Keratinocyte (primary cell): ENCODE data around the gene GOLGA7B. TPM values are rescaled to one million over a fixed set of nuclear protein-coding genes. Genes with fewer than 3 reads are reported as not detected.
"Not testable (repeated sequence)": the region's sequence is repeated elsewhere in the genome, so short reads cannot be mapped to it uniquely, and the experiment has no call there.

Experiments used
- DNase-seq: peaks from one replicate; pipeline ENCODE4 v3.0.0-alpha.2; 2011; ENCODE audit warnings: low read depth, missing footprints, low spot score
- FAIRE-seq: peaks from 2 replicates; lab custom pipeline; 2011; peaks lifted over from hg19 to GRCh38; lab: Jason Lieb, UNC
- H2AFZ ChIP-seq: 2 replicates; pipeline ENCODE4 v1.6.0; 2012; ENCODE audit warnings: low read length, control low read depth, inconsistent platforms; ENCODE audit not compliant: control insufficient read depth
- H3K27ac ChIP-seq: 2 replicates; pipeline ENCODE4 v1.5.1; 2011; ENCODE audit warnings: low read length; ENCODE audit not compliant: control insufficient read depth, insufficient read depth
- H3K27me3 ChIP-seq: 3 replicates; pipeline ENCODE4 v1.6.0; 2011; ENCODE audit warnings: low read length; ENCODE audit not compliant: control insufficient read depth, insufficient read depth; ENCODE audit errors: extremely low read depth
- H3K36me3 ChIP-seq, 2 experiments: 2 replicates in 1 of 2; 3 replicates in 1 of 2; pipeline ENCODE4 v1.5.1; 2011; ENCODE audit warnings: low read length in 2 of 2, mild to moderate bottlenecking in 1 of 2; ENCODE audit not compliant: control insufficient read depth in 2 of 2, insufficient read depth in 2 of 2; ENCODE audit errors: extremely low read depth in 1 of 2
- H3K4me1 ChIP-seq: 3 replicates; pipeline ENCODE4 v1.5.1; 2011; ENCODE audit warnings: low read length; ENCODE audit not compliant: control insufficient read depth, insufficient read depth; ENCODE audit errors: extremely low read depth
- H3K4me2 ChIP-seq: 3 replicates; pipeline ENCODE4 v1.6.0; 2011; ENCODE audit warnings: low read depth, low read length; ENCODE audit not compliant: control insufficient read depth, insufficient read depth; ENCODE audit errors: extremely low read depth
- H3K4me3 ChIP-seq, 3 experiments: fragments of 200-600 bp in 1 of 3; sonication (generic) in 1 of 3; 2 replicates in 2 of 3; 3 replicates in 1 of 3; pipeline ENCODE4 v1.5.1; 2011 to 2016; ENCODE audit warnings: low read length in 3 of 3, mild to moderate bottlenecking in 3 of 3, control low read depth in 2 of 3, inconsistent platforms in 1 of 3, low read depth in 1 of 3, mixed read lengths in 1 of 3, mixed run types in 1 of 3, moderate library complexity in 1 of 3; ENCODE audit not compliant: control insufficient read depth in 2 of 3, insufficient read depth in 2 of 3; ENCODE audit errors: extremely low read depth in 1 of 3
- H3K79me2 ChIP-seq: 2 replicates; pipeline ENCODE4 v1.6.0; 2012; ENCODE audit warnings: low read length; ENCODE audit not compliant: control insufficient read depth, insufficient read depth
- H3K9ac ChIP-seq: 3 replicates; pipeline ENCODE4 v1.6.0; 2011; ENCODE audit warnings: low read length; ENCODE audit not compliant: control insufficient read depth, insufficient read depth; ENCODE audit errors: extremely low read depth
- H3K9me1 ChIP-seq: 3 replicates; pipeline ENCODE4 v1.6.0; 2011; ENCODE audit warnings: low read length; ENCODE audit not compliant: control insufficient read depth, insufficient read depth; ENCODE audit errors: extremely low read depth
- H3K9me3 ChIP-seq: 2 replicates; pipeline ENCODE4 v1.5.1; 2012; ENCODE audit warnings: low read depth, low read length; ENCODE audit not compliant: control insufficient read depth
- H4K20me1 ChIP-seq: 3 replicates; pipeline ENCODE4 v1.6.0; 2011; ENCODE audit warnings: low read length; ENCODE audit not compliant: control insufficient read depth, insufficient read depth; ENCODE audit errors: extremely low read depth
- EZH2 ChIP-seq: IDR thresholded peaks from one replicate; pipeline ENCODE4 v1.6.1; 2012; ENCODE audit warnings: inconsistent platforms, mild to moderate bottlenecking, low read length, moderate library complexity
- dilution Hi-C: fragments of 300-500 bp; cut with MboI; formaldehyde crosslinking; loops from one replicate; pipeline ENCODE4 v1.7.0; 2020; ENCODE audit warnings: low sequenced_read_pairs; ENCODE audit not compliant: extremely low pct_ligation_motif_present
- polyA plus RNA-seq, 5 experiments: library from polyadenylated mRNA; depleted of rRNA in 3 of 5; stranded (reverse) in 3 of 5; stranded (forward) in 1 of 5; unstranded in 1 of 5; fragments of >200 nt; gene quantifications; 1 replicate in 1 of 5; 2 replicates in 3 of 5; 3 replicates in 1 of 5; pipeline versions ENCODE4 v1.2.1 to v1.2.3, GENCODE V29; 2011 to 2012; ENCODE audit warnings: missing spikeins in 2 of 5, low read depth in 1 of 5, low replicate concordance in 1 of 5
- TF ChIP-seq, protein P1 (sequence below), 3 experiments: IDR thresholded peaks in 1 of 3; conservative IDR thresholded peaks in 1 of 3; optimal IDR thresholded peaks in 1 of 3; 2 replicates in 2 of 3; 3 replicates in 1 of 3; pipeline versions ENCODE3 to v1.5.1; 2011; ENCODE audit warnings: low read length in 3 of 3, mild to moderate bottlenecking in 3 of 3, moderate library complexity in 2 of 3, control low read depth in 1 of 3, inconsistent platforms in 1 of 3; ENCODE audit not compliant: insufficient read depth in 2 of 3; ENCODE audit errors: extremely low read depth in 1 of 3

Gene GOLGA7B
- polyA plus RNA-seq, 1 donor (not counting 4 experiments of a cell fraction or from before 2014, with no cell fraction given): 4.9 TPM

GRCh38 chr10:97842656-97843280, 6.9 kb upstream of the GOLGA7B start:
- Histone ChIP-seq H2AFZ (no peak overlapping the region), H3K27me3 (no peaks in the 10 kb centered on the region), H3K9me3 (no peaks in the 10 kb centered on the region), H3K4me1 (peaks cover 14% of the 10 kb centered on the region), H4K20me1 (no peaks in the 10 kb centered on the region), H3K36me3 (no peaks in the 10 kb centered on the region), H3K27ac (no peak overlapping the region), H3K4me3 (no peak overlapping the region), H3K9me1 (no peaks in the 10 kb centered on the region), H3K4me2 (no peak overlapping the region), H3K79me2 (no peaks in the 10 kb centered on the region), H3K9ac (no peak overlapping the region)
- dilution Hi-C loops: no loop called here
- FAIRE-seq (no peak), DNase-seq (no peak)
- TF ChIP-seq, protein P1, sequence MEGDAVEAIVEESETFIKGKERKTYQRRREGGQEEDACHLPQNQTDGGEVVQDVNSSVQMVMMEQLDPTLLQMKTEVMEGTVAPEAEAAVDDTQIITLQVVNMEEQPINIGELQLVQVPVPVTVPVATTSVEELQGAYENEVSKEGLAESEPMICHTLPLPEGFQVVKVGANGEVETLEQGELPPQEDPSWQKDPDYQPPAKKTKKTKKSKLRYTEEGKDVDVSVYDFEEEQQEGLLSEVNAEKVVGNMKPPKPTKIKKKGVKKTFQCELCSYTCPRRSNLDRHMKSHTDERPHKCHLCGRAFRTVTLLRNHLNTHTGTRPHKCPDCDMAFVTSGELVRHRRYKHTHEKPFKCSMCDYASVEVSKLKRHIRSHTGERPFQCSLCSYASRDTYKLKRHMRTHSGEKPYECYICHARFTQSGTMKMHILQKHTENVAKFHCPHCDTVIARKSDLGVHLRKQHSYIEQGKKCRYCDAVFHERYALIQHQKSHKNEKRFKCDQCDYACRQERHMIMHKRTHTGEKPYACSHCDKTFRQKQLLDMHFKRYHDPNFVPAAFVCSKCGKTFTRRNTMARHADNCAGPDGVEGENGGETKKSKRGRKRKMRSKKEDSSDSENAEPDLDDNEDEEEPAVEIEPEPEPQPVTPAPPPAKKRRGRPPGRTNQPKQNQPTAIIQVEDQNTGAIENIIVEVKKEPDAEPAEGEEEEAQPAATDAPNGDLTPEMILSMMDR (optimal IDR thresholded peaks at IDR 0.05 in 1 of 3, IDR thresholded peaks at IDR 0.05 in 1 of 3, conservative IDR thresholded peaks at IDR 0.05 in 1 of 3; ENCODE audit: extremely low read depth in 1 of 3, insufficient read depth in 2 of 3, low read length in 3 of 3): no peak
- no peak for TF ChIP-seq EZH2

- FAIRE-seq (no peak), DNase-seq (no peak)
- Histone ChIP-seq H3K9ac (no peak overlapping the region), H3K79me2 (no peaks in the 10 kb centered on the region), H4K20me1 (no peaks in the 10 kb centered on the region), H2AFZ (no peak overlapping the region), H3K4me2 (no peak overlapping the region), H3K9me1 (no peaks in the 10 kb centered on the region), H3K27me3 (no peaks in the 10 kb centered on the region), H3K4me1 (peaks cover 14% of the 10 kb centered on the region), H3K36me3 (no peaks in the 10 kb centered on the region), H3K9me3 (no peaks in the 10 kb centered on the region), H3K27ac (no peak overlapping the region), H3K4me3 (no peak overlapping the region)
- TF ChIP-seq EZH2: no peak
- TF ChIP-seq, protein P1 (optimal IDR thresholded peaks at IDR 0.05 in 1 of 3, IDR thresholded peaks at IDR 0.05 in 1 of 3, conservative IDR thresholded peaks at IDR 0.05 in 1 of 3; ENCODE audit: extremely low read depth in 1 of 3, insufficient read depth in 2 of 3, low read length in 3 of 3): no peak
- dilution Hi-C loops: no loop called here
Measured at GRCh38 chr10:97843281-97843671, 6.4 kb upstream of the GOLGA7B start.

- H3K9ac ChIP-seq, H2AFZ ChIP-seq, H3K79me2 ChIP-seq, H3K36me3 ChIP-seq, H3K9me3 ChIP-seq, H4K20me1 ChIP-seq, H3K9me1 ChIP-seq, H3K27ac ChIP-seq, H3K4me3 ChIP-seq, FAIRE-seq, H3K4me2 ChIP-seq, H3K27me3 ChIP-seq, DNase-seq, dilution Hi-C loops: not testable (repeated sequence)
- H3K4me1 ChIP-seq: peaks cover 17% of the 10 kb centered on the region
Measured at GRCh38 chr10:97843972-97844371, 5.7 kb upstream of the GOLGA7B start.
